Stimulated activated CD4-positive, alpha-beta T cell treated with anti-CD3 and anti-CD28 coated beads, Interleukin-15, amount 100 ng/mL, for 48 hours (primary cell): Measurements from ENCODE around the gene SULF2.

Source experiments
- DNase-seq, 2 donors: peaks; one replicate each; pipeline ENCODE4 v3.0.0-alpha.2; 2020; ENCODE audit warnings: low read depth in 2 of 2

The SULF2 gene

DNA sequence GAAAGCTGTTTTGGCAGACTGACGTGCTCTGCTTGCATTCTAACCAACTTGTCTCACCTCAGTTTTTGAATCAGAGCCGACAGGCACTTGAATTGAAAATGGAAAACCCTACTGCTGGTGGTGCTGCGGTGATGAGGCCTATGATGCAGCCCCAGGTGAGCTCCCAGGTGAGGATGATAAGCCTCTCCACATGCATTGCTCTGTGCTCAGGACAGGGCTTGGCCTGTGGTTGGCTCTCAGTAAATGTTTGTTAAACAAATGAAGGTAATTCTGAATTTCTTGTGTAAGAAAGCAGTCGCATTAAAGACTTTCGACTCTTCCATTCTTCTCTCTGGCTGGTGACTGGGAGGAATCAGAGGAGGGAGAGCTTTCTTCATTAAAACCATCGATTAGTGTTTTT, 136.3 kb downstream of the SULF2 start:
- no peak for DNase-seq

DNA sequence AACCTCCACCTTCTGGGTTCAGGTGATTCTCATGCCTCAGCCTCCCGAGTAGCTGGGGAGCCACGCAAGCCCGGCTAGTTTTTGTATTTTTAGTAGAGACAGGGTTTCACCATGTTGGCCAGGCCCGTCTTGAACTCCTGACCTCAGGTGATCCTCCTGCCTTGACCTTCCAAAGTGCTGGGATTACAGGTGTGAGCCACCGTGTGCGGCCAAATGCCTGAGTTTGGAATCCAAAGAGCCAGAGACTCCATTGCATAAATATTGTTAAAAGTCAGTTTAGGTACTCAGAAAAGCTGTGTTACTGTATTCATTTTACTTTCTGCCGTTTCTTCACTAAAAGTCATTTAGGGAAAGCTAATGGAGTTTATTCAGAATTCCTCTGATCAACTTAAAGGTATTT, 137.3 kb downstream of the SULF2 start:
- DNase-seq: no peak

DNA sequence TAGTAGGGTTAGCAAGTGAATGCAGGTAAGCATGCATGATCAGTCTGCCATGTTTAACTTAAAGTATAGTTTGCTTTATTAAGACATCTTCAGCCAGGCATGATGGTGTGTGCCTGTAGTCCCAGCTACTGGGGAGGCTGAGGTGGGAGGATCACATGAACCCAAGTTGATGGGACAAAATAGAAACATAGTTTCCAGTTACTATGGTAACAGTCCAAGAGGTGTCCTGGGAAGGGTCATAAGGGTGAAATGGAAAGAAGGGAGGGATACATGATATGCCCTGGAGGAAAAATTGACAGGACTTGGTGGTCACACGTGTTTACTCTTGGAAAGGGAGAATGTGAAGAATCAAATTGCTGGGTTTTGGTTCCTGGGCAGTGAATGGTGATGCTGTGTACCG, 139.6 kb downstream of the SULF2 start:
- DNase-seq: no peak

DNA sequence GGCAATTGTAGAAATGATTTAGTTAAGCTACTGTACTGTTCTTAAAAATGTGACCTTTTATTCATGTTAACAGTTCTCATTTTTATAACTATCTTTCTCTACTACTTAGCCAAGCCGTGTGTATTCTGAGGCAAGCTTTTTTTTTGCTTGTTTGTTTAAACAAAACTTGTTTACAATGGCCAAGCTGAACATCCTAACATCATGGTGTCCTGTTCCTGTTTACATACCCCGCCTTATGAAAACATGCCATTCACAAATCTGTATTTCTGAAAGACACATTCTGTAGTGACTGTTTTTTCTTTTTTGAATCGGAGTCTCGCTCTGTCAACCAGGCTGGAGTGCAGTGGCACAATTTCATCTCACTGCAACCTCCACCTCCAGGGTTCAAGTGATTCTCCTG, 142.7 kb downstream of the SULF2 start:
- no peak for DNase-seq

DNA sequence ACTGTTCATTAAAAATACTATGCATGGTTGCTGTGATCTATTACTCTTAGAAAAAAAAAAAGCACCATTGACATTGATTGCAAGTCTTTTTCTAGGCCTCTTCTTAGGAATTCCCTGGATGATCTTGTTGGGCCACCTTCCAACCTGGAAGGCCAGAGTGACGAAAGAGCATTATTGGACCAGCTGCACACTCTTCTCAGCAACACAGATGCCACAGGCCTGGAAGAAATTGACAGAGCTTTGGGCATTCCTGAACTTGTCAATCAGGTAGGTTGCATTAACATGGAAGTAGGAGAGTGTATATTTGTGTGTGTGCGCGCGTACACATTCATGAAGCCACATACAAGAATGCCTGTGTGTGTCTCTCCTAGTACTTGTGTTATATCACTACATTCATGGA, 143.2 kb downstream of the SULF2 start:
- DNase-seq: no peak

DNA sequence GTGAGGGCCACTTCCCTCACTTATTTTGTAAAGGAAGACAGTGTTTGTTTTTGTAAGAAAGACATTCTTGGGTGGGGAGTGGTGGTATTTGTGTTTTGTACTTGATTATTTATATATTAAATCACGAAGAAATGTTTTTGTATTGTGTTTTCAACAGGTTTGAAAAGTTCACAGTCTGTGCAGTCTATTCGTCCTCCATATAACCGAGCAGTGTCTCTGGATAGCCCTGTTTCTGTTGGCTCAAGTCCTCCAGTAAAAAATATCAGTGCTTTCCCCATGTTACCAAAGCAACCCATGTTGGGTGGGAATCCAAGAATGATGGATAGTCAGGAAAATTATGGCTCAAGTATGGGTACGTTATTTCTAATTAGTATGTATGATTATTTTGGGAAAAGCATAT, 146.4 kb downstream of the SULF2 start:
- no peak for DNase-seq

DNA sequence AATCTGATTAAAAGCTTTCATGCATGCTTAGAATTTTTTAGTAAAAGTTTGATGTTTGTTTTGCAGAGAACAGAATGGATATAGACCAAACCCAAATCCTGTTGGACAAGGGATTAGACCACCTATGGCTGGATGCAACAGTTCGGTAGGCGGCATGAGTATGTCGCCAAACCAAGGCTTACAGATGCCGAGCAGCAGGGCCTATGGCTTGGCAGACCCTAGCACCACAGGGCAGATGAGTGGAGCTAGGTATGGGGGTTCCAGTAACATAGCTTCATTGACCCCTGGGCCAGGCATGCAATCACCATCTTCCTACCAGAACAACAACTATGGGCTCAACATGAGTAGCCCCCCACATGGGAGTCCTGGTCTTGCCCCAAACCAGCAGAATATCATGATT, 150.0 kb downstream of the SULF2 start:
- DNase-seq: no peak

DNA sequence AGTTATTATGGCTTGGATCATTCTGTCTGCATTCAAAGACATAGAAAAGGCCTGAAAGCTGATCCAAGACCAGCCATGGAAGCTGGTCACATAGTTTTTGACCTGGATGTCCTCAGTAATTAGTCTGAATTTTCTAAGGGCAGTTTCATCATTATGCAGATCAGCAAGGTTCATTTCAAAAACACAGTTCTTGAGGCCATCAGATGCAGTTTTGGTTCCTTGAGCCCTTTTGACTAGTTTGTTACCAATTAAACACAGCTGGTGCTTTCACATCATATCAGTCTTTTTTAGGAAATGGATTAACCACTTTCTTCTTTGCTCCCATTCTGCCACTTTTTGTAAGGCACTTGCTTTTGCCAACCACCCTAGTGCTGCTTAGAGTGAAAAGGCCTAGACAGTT, 154.2 kb downstream of the SULF2 start:
- DNase-seq: no peak

DNA sequence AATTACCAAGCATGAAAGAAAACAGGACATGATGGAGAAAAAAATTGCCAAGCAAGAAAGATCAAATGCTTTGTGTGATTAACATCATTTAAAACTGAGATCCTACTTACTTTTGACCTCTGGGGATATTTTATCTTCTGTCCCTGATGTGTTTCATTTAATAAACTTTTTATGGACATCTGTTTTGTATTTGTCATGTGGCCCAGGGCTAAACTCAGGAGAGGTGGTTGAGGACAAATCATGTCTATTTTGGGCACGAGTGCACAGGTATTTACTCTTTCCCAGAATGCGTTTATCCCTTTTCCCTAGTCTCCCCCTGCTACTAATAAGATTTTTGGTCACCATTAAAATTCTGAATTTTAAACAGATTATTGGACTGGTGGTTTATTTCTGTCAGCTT, 155.4 kb downstream of the SULF2 start:
- no peak for DNase-seq

DNA sequence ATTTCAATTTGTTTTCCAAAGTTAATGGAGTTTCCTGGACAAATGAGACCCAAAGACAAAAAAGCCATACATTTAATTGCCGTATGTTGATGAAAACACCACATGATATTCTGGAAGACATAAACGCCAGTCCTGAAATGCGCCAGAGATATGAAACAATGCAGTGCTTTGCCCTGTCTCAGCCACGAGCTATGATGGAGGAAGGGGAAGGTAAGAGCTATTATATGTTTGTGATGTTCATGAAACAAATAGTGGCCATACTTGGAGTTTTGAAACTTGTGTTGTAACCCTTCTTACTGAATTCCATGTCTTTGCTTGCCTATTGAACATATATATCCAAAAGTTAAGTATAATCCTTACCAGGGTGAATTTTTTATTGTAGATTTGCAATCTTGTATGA, 157.7 kb downstream of the SULF2 start:
- DNase-seq: no peak

DNA sequence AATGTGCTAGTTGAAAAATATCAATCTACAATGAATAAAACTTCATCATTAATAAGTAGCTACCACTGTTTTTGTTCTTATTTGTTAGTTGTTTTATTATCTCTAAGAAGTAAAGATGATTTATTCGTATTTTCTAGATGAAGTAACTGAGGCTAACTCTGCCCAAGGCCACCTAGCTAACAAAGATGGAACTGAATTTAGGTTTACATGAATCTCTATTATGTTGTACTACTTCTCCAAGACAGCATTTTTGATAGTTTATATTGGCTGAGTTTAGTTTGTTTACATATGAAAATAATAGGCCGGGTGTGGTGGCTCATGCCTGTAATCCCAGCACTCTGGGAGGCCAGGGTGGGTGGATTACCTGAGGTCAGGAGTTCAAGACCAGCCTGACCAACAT, 162.1 kb downstream of the SULF2 start:
- DNase-seq: no peak

DNA sequence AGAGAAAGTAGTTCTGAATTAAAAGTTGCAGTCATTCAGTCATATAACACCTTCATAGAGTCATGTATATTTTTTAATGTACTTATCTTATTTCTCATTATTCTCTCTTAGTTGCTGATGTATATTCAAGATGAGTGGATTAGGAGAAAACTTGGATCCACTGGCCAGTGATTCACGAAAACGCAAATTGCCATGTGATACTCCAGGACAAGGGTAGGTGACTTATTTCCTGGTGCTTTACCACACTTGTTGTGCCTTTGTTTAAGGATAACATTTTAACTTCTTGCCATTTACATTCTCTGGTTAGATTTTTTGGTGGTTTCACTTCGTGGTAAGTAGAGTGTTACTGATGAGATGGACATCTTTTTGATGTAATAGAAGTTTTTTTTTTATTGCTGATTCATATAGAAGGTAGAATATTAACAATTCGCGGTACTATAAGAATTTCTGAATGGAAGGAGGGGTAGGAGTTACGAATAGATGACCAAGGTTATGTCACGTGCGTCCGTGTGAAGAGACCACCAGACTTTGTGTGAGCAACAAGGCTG, 163.1 kb downstream of the SULF2 start:
- no peak for DNase-seq

DNA sequence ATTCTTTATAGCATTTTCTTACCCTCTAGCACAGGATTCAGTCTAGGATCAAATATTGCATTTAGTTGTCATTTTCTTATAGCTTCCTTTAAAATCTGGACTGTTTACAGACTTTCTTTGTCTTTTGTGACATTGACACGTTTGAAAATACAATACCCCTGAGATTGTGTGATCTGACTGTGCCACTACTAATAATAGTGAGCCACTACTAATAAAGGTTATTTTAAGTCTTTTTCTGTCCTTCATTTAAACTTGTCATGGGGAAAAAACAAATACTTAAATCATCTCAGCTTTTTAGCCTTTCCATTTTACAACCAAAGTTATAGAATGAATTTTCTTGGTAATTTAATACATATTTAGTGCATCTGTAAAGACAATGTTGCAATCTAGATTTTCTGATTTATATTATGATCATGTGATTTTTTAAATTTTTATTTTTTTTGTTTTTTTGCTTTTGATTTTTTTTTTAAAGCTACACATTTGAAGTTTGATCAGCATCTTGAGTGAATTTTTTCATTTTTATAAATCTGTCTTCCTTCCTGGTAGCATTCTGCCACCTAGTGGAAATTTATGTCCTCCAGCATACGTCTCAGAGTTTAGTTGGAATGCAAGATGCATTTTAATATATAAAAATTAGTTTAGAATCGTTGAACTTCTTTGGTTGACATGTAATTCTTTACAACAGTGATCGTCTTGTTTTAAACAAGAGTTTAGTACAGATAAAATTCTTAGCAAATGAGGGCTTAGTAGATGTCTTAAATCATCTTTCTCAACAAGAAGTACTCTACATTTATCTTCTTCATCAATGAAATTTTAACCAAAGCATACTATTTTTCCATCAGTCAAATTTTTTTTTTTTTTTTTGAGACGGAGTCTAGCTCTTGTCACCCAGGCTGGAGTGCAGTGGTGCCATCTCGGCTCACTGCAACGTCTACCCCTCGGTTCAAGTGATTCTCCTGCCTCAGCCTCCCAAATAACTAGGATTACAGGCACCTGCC, 164.2 kb downstream of the SULF2 start:
- DNase-seq: no peak

DNA sequence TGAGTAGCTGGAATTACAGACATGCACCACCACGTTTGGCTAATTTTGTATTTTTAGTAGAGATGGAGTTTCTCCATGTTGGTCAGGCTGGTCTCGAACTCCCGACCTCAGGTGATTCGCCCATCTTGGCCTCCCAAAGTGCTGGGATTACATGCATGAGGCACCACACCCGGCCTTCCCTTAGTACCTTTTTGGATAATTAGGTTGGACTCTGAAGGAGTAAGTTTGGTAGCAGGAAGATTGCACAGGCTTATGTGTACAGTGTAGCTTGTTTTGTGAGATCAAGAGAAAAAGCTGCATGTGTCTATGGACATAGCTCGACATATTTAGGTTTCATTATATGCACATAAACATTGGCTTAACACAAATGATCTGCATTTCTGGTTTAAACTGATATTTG, 166.8 kb downstream of the SULF2 start:
- DNase-seq: no peak

DNA sequence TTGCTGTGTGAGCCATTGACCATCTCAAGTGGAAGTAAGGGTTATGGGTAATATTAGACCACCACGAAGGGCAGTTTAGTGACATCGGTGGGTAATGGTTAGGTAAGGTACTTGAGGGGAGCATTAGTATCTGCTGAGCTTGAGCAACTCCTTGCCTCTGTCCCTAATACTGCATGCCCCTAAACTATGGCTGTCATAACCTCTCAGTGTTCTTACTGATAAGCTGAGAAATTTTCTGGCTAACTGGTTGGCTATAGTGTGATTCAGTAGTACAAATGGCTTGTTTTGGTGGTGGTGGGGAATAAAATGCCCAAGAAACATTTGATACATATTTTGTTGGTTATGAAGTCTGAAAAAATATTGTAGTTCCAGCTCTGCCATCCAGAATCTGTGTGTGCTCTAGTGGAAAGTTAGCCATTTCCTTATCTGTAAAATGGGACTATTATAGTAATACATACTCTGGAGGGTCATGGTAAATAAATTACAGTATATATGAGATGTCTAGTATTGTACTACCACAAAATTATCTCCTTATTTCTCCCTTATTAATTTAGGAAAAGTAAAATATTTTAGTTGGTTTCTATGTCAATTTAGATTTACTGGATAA, 170.5 kb downstream of the SULF2 start:
- no peak for DNase-seq

DNA sequence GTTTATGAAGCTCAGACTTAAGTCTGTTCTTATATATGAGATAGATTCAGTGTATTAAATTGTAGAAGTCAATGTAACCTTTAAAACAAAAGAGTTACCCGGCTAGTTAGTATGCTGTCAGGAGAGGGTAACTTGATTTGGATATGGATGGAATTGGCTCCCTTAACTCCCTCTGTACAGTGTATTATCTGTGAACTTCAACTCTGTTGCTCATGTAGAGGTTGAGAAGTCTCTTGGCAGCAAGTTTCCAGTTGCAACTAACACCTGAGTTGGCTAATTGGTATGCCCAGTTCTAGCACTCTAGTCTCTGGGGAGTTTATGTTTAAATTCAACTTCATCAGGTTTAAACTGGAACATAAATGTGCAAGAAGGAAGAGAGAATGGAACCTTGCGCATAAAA, 172.6 kb downstream of the SULF2 start:
- DNase-seq: no peak

DNA sequence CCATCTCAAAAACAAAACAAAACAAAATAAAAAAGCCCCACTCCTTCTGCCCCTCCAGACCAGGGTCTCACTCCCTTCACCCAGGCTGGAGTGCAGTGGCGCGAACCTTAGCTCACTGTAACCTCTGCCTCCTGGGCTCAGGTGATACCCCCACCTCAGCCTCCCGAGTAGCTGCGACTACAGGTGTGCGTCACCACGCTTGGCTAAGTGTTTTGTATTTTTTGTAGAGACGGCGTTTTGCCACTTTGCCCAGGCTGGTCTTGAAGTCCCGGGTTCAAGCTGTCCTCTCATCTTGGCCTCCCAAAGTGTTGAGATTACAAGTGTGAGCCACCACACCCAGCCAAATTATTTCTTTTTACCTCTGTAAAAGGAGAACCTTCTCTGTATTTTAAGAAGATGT, 173.5 kb downstream of the SULF2 start:
- no peak for DNase-seq

DNA sequence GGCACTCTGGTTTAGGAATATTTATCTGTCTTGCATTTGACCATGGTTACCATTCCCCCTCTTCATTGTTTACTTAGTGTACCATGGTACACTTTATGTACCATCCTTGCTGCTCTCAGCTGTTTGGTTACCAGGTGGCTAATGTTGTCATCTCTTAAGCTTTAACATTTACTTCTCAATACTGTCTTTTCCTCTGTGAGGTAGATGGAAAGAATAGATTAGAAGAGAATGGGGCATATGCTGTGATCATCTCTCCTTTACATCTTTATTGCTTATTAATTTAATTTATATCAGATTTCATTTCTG, 174.4 kb downstream of the SULF2 start:
- no peak for DNase-seq

DNA sequence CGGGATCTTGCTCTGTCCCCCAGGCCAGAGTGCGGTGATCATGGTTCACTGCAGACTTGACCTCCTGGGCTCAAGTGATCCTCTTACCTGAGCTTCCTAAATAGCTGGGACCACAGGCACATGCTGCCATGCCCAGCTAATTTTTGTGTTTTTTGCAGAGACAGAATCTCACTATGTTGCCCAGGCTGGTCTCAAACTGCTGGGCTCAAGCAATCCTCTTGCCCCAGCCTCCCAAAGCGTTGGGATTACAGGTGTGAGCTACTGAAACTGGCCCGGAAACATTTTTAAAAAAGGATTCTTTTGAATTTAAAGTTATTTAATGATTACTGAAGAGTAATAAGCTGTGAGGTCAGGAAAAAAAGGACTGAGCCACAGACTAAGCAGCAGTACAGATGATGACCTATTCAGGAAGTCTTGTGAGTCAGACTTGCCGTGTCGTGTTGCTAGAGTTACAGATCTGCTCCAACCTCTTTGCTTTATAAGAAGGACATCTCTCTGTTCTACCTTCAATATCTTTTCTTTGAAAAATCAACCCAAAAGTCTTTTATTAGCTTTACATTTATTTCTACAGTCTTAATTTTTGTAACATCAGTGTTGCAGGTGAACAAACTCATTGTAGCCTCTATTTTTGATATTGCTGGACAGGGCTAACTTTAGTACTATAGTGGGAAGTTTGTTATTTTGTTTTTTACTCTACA, 174.9 kb downstream of the SULF2 start:
- DNase-seq: peak; percentile 68 to 74

DNA sequence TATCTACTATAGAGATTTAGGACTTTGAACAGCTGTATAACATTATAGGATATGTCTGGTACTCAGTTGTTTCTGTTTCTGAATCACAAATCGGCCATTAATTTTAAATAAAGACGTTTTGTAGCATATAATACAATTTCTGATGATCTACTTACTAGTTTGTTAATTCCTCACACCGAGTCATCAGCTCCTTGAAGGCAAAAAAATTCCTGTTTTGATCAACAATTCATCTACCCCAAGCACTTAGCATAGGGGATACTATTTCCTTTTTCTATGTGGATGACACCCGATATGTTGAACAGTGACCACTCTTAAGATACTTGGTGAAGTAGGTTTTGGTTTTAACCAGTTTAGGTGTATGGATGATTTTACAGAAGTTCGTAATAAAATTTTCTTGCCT, 176.3 kb downstream of the SULF2 start:
- DNase-seq: no peak
